ENCODE measurements around the gene PIP5K1C. TPM values are rescaled to one million over a fixed set of nuclear protein-coding genes. Genes with fewer than 3 reads are reported as not detected.
A peak's percentile ranks its signal among the peaks of the same experiment; 100 is the strongest.

The PIP5K1C gene
- total RNA-seq, 8 experiments from 2014 or later, result 6.7 to 21.4 (median 13.7) TPM

GRCh38 chr19:3687774-3688706, 12.2 kb downstream of the PIP5K1C start:
- 53 to 60% methylated on average over 3 to 6 of the region's 55 CpGs; no CpG with 5 or more reads in 8 of the 10 experiments for WGBS, 10 experiments
- Histone ChIP-seq H3K4me1 (replicated peaks in 1 of 2) (no peaks in the 10 kb centered on the region), H3K27ac (no peak overlapping the region), H3K4me3 (no peak overlapping the region)
- in situ Hi-C loops (cut with MboI; ENCODE audit: low pct_unique_long_range_greater_than_20kb in 2 of 9, low sequenced_read_pairs in 9 of 9, unreplicated experiment in 9 of 9), result no loop called here
- peak in 4 of 8 experiments; percentile 18 to 54 (median 34) for ATAC-seq (replicated peaks in 6 of 8)

- Histone ChIP-seq H3K4me3 (no peak overlapping the region), H3K27ac (no peak overlapping the region), H3K4me1 (replicated peaks in 1 of 2) (no peaks in the 10 kb centered on the region)
- in situ Hi-C loops (cut with MboI; ENCODE audit: low pct_unique_long_range_greater_than_20kb in 2 of 9, low sequenced_read_pairs in 9 of 9, unreplicated experiment in 9 of 9), result no loop called here
- ATAC-seq (replicated peaks in 6 of 8), result peak in 3 of 8 experiments; percentile 21 to 24 (median 22)
- WGBS, 10 experiments, result 86 to 100% (median 93%) methylated on average over 1 to 8 of the region's 12 CpGs; no CpG with 5 or more reads in 7 of the 10 experiments
These were observed 12.9 kb downstream of the PIP5K1C start for GRCh38 chr19:3687393-3687773.

GRCh38 chr19:3684817-3685410, 15.4 kb downstream of the PIP5K1C start:
- no peak for ATAC-seq (replicated peaks in 6 of 8)
- Histone ChIP-seq H3K4me1 (replicated peaks in 1 of 2) (no peaks in the 10 kb centered on the region), H3K27ac (no peak overlapping the region), H3K4me3 (no peak overlapping the region)
- WGBS, 10 experiments, result 0 to 100% (median 77%) methylated on average over 1 to 5 of the region's 8 CpGs; no CpG with 5 or more reads in 2 of the 10 experiments
- in situ Hi-C loops (cut with MboI; ENCODE audit: low pct_unique_long_range_greater_than_20kb in 2 of 9, low sequenced_read_pairs in 9 of 9, unreplicated experiment in 9 of 9), result no loop called here

GRCh38 chr19:3684054-3684816, 16.0 kb downstream of the PIP5K1C start:
- ATAC-seq (replicated peaks in 6 of 8), result peak in 3 of 8 experiments; percentile 19 to 52 (median 50)
- Histone ChIP-seq H3K4me3 (no peak overlapping the region), H3K4me1 (replicated peaks in 1 of 2) (no peaks in the 10 kb centered on the region), H3K27ac (no peak overlapping the region)
- in situ Hi-C loops (cut with MboI; ENCODE audit: low pct_unique_long_range_greater_than_20kb in 2 of 9, low sequenced_read_pairs in 9 of 9, unreplicated experiment in 9 of 9), result no loop called here
- WGBS, 10 experiments, result 82 to 100% (median 97%) methylated on average over 1 to 6 of the region's 23 CpGs; no CpG with 5 or more reads in 2 of the 10 experiments

GRCh38 chr19:3683405-3684053, 16.7 kb downstream of the PIP5K1C start:
- H3K27ac ChIP-seq, result no peak overlapping the region
- no peak overlapping the region for H3K4me3 ChIP-seq

GRCh38 chr19:3682741-3683404, 17.4 kb downstream of the PIP5K1C start:
- no peak overlapping the region for H3K4me3 ChIP-seq
- ATAC-seq (replicated peaks in 6 of 8), result peak in 6 of 8 experiments; percentile 30 to 69 (median 36)
- in situ Hi-C loops (cut with MboI; ENCODE audit: low pct_unique_long_range_greater_than_20kb in 2 of 9, low sequenced_read_pairs in 9 of 9, unreplicated experiment in 9 of 9), result no loop called here
- no peak overlapping the region for H3K27ac ChIP-seq
- 76 to 100% (median 80%) methylated on average over 1 to 4 of the region's 17 CpGs; no CpG with 5 or more reads in 6 of the 10 experiments for WGBS, 10 experiments
- H3K4me1 ChIP-seq (replicated peaks in 1 of 2), result no peaks in the 10 kb centered on the region

More at GRCh38 chr19:3683405-3684053, 16.7 kb downstream of the PIP5K1C start:
- ATAC-seq (replicated peaks in 6 of 8), result peak in 3 of 8 experiments; percentile 7 to 38 (median 17)
- no peaks in the 10 kb centered on the region for H3K4me1 ChIP-seq (replicated peaks in 1 of 2)
- 20 to 100% (median 85%) methylated on average over 1 to 2 of the region's 26 CpGs; no CpG with 5 or more reads in 4 of the 10 experiments for WGBS, 10 experiments
- in situ Hi-C loops (cut with MboI; ENCODE audit: low pct_unique_long_range_greater_than_20kb in 2 of 9, low sequenced_read_pairs in 9 of 9, unreplicated experiment in 9 of 9), result no loop called here

- in situ Hi-C loops (cut with MboI; ENCODE audit: low pct_unique_long_range_greater_than_20kb in 2 of 9, low sequenced_read_pairs in 9 of 9, unreplicated experiment in 9 of 9), result no loop called here
- Histone ChIP-seq H3K4me3 (no peak overlapping the region), H3K27ac (no peak overlapping the region), H3K4me1 (replicated peaks in 1 of 2) (no peaks in the 10 kb centered on the region)
- 93 to 100% (median 100%) methylated on average over 1 to 7 of the region's 10 CpGs; no CpG with 5 or more reads in 5 of the 10 experiments for WGBS, 10 experiments
- ATAC-seq (replicated peaks in 6 of 8), result no peak
These were observed 18.0 kb downstream of the PIP5K1C start for GRCh38 chr19:3682286-3682685.

GRCh38 chr19:3680939-3681338, 19.3 kb downstream of the PIP5K1C start:
- no peak overlapping the region for H3K4me3 ChIP-seq
- ATAC-seq (replicated peaks in 6 of 8), result no peak
- no peaks in the 10 kb centered on the region for H3K4me1 ChIP-seq (replicated peaks in 1 of 2)
- 80 to 100% (median 95%) methylated on average over 1 to 5 of the region's 12 CpGs; no CpG with 5 or more reads in 5 of the 10 experiments for WGBS, 10 experiments
- no peak overlapping the region for H3K27ac ChIP-seq
- in situ Hi-C loops (cut with MboI; ENCODE audit: low pct_unique_long_range_greater_than_20kb in 2 of 9, low sequenced_read_pairs in 9 of 9, unreplicated experiment in 9 of 9), result no loop called here

GRCh38 chr19:3679581-3679980, 20.7 kb downstream of the PIP5K1C start:
- H3K4me1 ChIP-seq (replicated peaks in 1 of 2), result no peaks in the 10 kb centered on the region
- WGBS, 10 experiments, result 60 to 97% (median 80%) methylated on average over 1 to 5 of the region's 13 CpGs; no CpG with 5 or more reads in 7 of the 10 experiments
- ATAC-seq (replicated peaks in 6 of 8), result no peak
- H3K4me3 ChIP-seq, result no peak overlapping the region
- in situ Hi-C loops (cut with MboI; ENCODE audit: low pct_unique_long_range_greater_than_20kb in 2 of 9, low sequenced_read_pairs in 9 of 9, unreplicated experiment in 9 of 9), result no loop called here
- H3K27ac ChIP-seq, result no peak overlapping the region

- H3K27ac ChIP-seq, result no peak overlapping the region
- in situ Hi-C loops (cut with MboI; ENCODE audit: low pct_unique_long_range_greater_than_20kb in 2 of 9, low sequenced_read_pairs in 9 of 9, unreplicated experiment in 9 of 9), result no loop called here
- no peak for ATAC-seq (replicated peaks in 6 of 8)
- H3K4me3 ChIP-seq, result no peak overlapping the region
- H3K4me1 ChIP-seq (replicated peaks in 1 of 2), result no peaks in the 10 kb centered on the region
- WGBS, 10 experiments, result 100% methylated on average over 1 to 3 of the region's 12 CpGs; no CpG with 5 or more reads in 8 of the 10 experiments
These were observed 21.1 kb downstream of the PIP5K1C start for GRCh38 chr19:3679138-3679537.

- no peak overlapping the region for H3K4me3 ChIP-seq
- no peak for ATAC-seq (replicated peaks in 6 of 8)
- peaks cover 0 to 3% of the 10 kb centered on the region in 2 donors for H3K4me1 ChIP-seq (replicated peaks in 1 of 2)
- WGBS, 10 experiments, result 67 to 100% (median 93%) methylated on average over 1 to 2 of the region's 3 CpGs; no CpG with 5 or more reads in 5 of the 10 experiments
- in situ Hi-C loops (cut with MboI; ENCODE audit: low pct_unique_long_range_greater_than_20kb in 2 of 9, low sequenced_read_pairs in 9 of 9, unreplicated experiment in 9 of 9), result no loop called here
- H3K27ac ChIP-seq, result no peak overlapping the region
These were observed 22.1 kb downstream of the PIP5K1C start for GRCh38 chr19:3678188-3678587.
